Stimulated activated CD8-positive, alpha-beta memory T cell treated with anti-CD3 and anti-CD28 coated beads, Interleukin-15, amount 100 ng/mL, for 4 hours (primary cell): ENCODE measurements around the gene GHRHR.
A peak's percentile ranks its signal among the peaks of the same experiment; 100 is the strongest.

Source experiments
- DNase-seq, 2 donors: peaks; one replicate each; pipeline ENCODE4 v3.0.0-alpha.2; 2020; ENCODE audit warnings: low read depth in 2 of 2

The GHRHR gene

GRCh38 chr7:30928254-30928872, 35.4 kb upstream of the GHRHR start:
- DNase-seq, result no peak

GRCh38 chr7:30929686-30930085, 34.1 kb upstream of the GHRHR start:
- DNase-seq, result no peak

GRCh38 chr7:30930621-30931020, 33.1 kb upstream of the GHRHR start:
- DNase-seq, result no peak

- no peak for DNase-seq
These were observed 32.4 kb upstream of the GHRHR start for GRCh38 chr7:30931161-30931928.

GRCh38 chr7:30931929-30932540, 31.7 kb upstream of the GHRHR start:
- DNase-seq, result no peak

- no peak for DNase-seq
These were observed 31.2 kb upstream of the GHRHR start for GRCh38 chr7:30932562-30932961.

- DNase-seq, result no peak
These were observed 30.4 kb upstream of the GHRHR start for GRCh38 chr7:30933124-30933974.

- no peak for DNase-seq
These were observed 29.5 kb upstream of the GHRHR start for GRCh38 chr7:30934225-30934624.

GRCh38 chr7:30934732-30935568, 28.8 kb upstream of the GHRHR start:
- DNase-seq, result no peak

GRCh38 chr7:30935569-30935877, 28.2 kb upstream of the GHRHR start:
- no peak for DNase-seq

- DNase-seq, result no peak
These were observed 27.0 kb upstream of the GHRHR start for GRCh38 chr7:30936650-30937245.

- DNase-seq, result no peak
These were observed 26.3 kb upstream of the GHRHR start for GRCh38 chr7:30937416-30937815.

GRCh38 chr7:30938435-30939316, 25.1 kb upstream of the GHRHR start:
- DNase-seq, result peak; percentile 11 to 15

GRCh38 chr7:30941582-30942323, 22.0 kb upstream of the GHRHR start:
- DNase-seq, result no peak

- no peak for DNase-seq
These were observed 13.6 kb upstream of the GHRHR start for GRCh38 chr7:30950197-30950596.

GRCh38 chr7:30954914-30955313, 8.8 kb upstream of the GHRHR start:
- DNase-seq, result no peak

- no peak for DNase-seq
These were observed 7.0 kb upstream of the GHRHR start for GRCh38 chr7:30956704-30957103.

- no peak for DNase-seq
These were observed 1.6 kb downstream of the GHRHR start for GRCh38 chr7:30965372-30965771.

GRCh38 chr7:30965883-30966282, 2.1 kb downstream of the GHRHR start:
- no peak for DNase-seq
